ENCODE results near the gene NTNG1.
"Not testable (repeated sequence)": the region's sequence is repeated elsewhere in the genome, so short reads cannot be mapped to it uniquely, and the experiment has no call there.

Gene NTNG1

GRCh38 chr1:107158496-107158895, 17.7 kb downstream of the NTNG1 start:
- no peak overlapping the region for H3K4me3 ChIP-seq (ENCODE audit: insufficient read depth in 1 of 2, low read depth in 1 of 2, low read length in 2 of 2)
- H3K9ac ChIP-seq (ENCODE audit: low read length): peak overlapping the region; percentile 6
- H2AK5ac ChIP-seq (ENCODE audit: low read length, severe bottlenecking): no peak overlapping the region
- WGBS: 83% methylated on average over 5 of the region's 5 CpGs
- peaks cover 0 to 7% of the 10 kb centered on the region in 2 experiments for H3K36me3 ChIP-seq (ENCODE audit: control insufficient read depth in 1 of 2, insufficient read depth in 2 of 2, low read depth in 1 of 2, low read length in 2 of 2)
- H4K91ac ChIP-seq (ENCODE audit: low read length): no peak overlapping the region
- H2AFZ ChIP-seq (ENCODE audit: low read depth, low read length): no peak overlapping the region
- H3K79me1 ChIP-seq (replicated peaks; ENCODE audit: low read length, poor library complexity, severe bottlenecking): peaks cover 8% of the 10 kb centered on the region
- no peak overlapping the region for H3K4me2 ChIP-seq (ENCODE audit: low read length, poor library complexity, severe bottlenecking)
- no peak for DNase-seq
- no peaks in the 10 kb centered on the region for H3K4me1 ChIP-seq (ENCODE audit: control insufficient read depth, insufficient read depth, low read depth, low read length)
- no peak overlapping the region for H2BK120ac ChIP-seq (ENCODE audit: low read depth, low read length)
- H3K23ac ChIP-seq (ENCODE audit: low read length in 2 of 2): no peak overlapping the region
- no peak overlapping the region for H3K4ac ChIP-seq (ENCODE audit: low read depth in 1 of 2, low read length in 2 of 2)
- H4K8ac ChIP-seq (ENCODE audit: low read length): no peak overlapping the region
- H3K27ac ChIP-seq (ENCODE audit: low read length, poor library complexity, severe bottlenecking): no peak overlapping the region
- no peak overlapping the region for H3K18ac ChIP-seq (ENCODE audit: low read depth in 1 of 2, low read length in 2 of 2)
- H2BK15ac ChIP-seq (ENCODE audit: low read depth, poor library complexity, severe bottlenecking): no peak overlapping the region
- no peaks in the 10 kb centered on the region for H3K9me3 ChIP-seq (ENCODE audit: control insufficient read depth, low read length)
- no peaks in the 10 kb centered on the region for H3K27me3 ChIP-seq (ENCODE audit: control insufficient read depth in 1 of 2, insufficient read depth in 1 of 2, low read length in 2 of 2)
- H3K14ac ChIP-seq (ENCODE audit: low read length in 2 of 2): no peak overlapping the region
- no peak overlapping the region for H2BK5ac ChIP-seq (ENCODE audit: low read depth, low read length, poor library complexity, severe bottlenecking)
- no peak overlapping the region for H2BK12ac ChIP-seq (ENCODE audit: low read length in 2 of 2)

GRCh38 chr1:107158991-107159390, 18.2 kb downstream of the NTNG1 start:
- Histone ChIP-seq H3K4me3 (ENCODE audit: insufficient read depth in 1 of 2, low read depth in 1 of 2, low read length in 2 of 2) (no peak overlapping the region), H3K79me1 (replicated peaks; ENCODE audit: low read length, poor library complexity, severe bottlenecking) (peaks cover 5% of the 10 kb centered on the region), H2BK15ac (ENCODE audit: low read depth, poor library complexity, severe bottlenecking) (no peak overlapping the region), H4K8ac (ENCODE audit: low read length) (no peak overlapping the region), H3K4ac (ENCODE audit: low read depth in 1 of 2, low read length in 2 of 2) (no peak overlapping the region), H3K4me2 (ENCODE audit: low read length, poor library complexity, severe bottlenecking) (no peak overlapping the region), H3K27me3 (ENCODE audit: control insufficient read depth in 1 of 2, insufficient read depth in 1 of 2, low read length in 2 of 2) (no peaks in the 10 kb centered on the region), H3K14ac (ENCODE audit: low read length in 2 of 2) (no peak overlapping the region), H2BK12ac (ENCODE audit: low read length in 2 of 2) (no peak overlapping the region), H2BK120ac (ENCODE audit: low read depth, low read length) (no peak overlapping the region), H3K23ac (ENCODE audit: low read length in 2 of 2) (no peak overlapping the region), H2AFZ (ENCODE audit: low read depth, low read length) (no peak overlapping the region), H2BK5ac (ENCODE audit: low read depth, low read length, poor library complexity, severe bottlenecking) (no peak overlapping the region), H3K9me3 (ENCODE audit: control insufficient read depth, low read length) (peaks cover under 1% of the 10 kb centered on the region), H4K91ac (ENCODE audit: low read length) (no peak overlapping the region), H3K27ac (ENCODE audit: low read length, poor library complexity, severe bottlenecking) (no peak overlapping the region), H3K18ac (ENCODE audit: low read depth in 1 of 2, low read length in 2 of 2) (no peak overlapping the region), H3K4me1 (ENCODE audit: control insufficient read depth, insufficient read depth, low read depth, low read length) (no peaks in the 10 kb centered on the region), H3K9ac (ENCODE audit: low read length) (no peak overlapping the region), H3K36me3 (ENCODE audit: control insufficient read depth in 1 of 2, insufficient read depth in 2 of 2, low read depth in 1 of 2, low read length in 2 of 2) (peaks cover 0 to 2% of the 10 kb centered on the region in 2 experiments), H2AK5ac (ENCODE audit: low read length, severe bottlenecking) (no peak overlapping the region)
- WGBS: 87% methylated on average over 3 of the region's 3 CpGs
- DNase-seq: no peak

- Histone ChIP-seq H2BK15ac (ENCODE audit: low read depth, poor library complexity, severe bottlenecking) (no peak overlapping the region), H3K4me1 (ENCODE audit: control insufficient read depth, insufficient read depth, low read depth, low read length) (no peaks in the 10 kb centered on the region), H2BK5ac (ENCODE audit: low read depth, low read length, poor library complexity, severe bottlenecking) (no peak overlapping the region), H3K36me3 (ENCODE audit: control insufficient read depth in 1 of 2, insufficient read depth in 2 of 2, low read depth in 1 of 2, low read length in 2 of 2) (no peaks in the 10 kb centered on the region), H3K27ac (ENCODE audit: low read length, poor library complexity, severe bottlenecking) (no peak overlapping the region), H3K4ac (ENCODE audit: low read depth in 1 of 2, low read length in 2 of 2) (no peak overlapping the region), H3K14ac (ENCODE audit: low read length in 2 of 2) (no peak overlapping the region), H3K23ac (ENCODE audit: low read length in 2 of 2) (no peak overlapping the region), H2BK120ac (ENCODE audit: low read depth, low read length) (no peak overlapping the region), H2BK12ac (ENCODE audit: low read length in 2 of 2) (no peak overlapping the region), H4K91ac (ENCODE audit: low read length) (no peak overlapping the region), H3K4me2 (ENCODE audit: low read length, poor library complexity, severe bottlenecking) (no peak overlapping the region), H3K4me3 (ENCODE audit: insufficient read depth in 1 of 2, low read depth in 1 of 2, low read length in 2 of 2) (no peak overlapping the region), H2AFZ (ENCODE audit: low read depth, low read length) (no peak overlapping the region), H3K79me1 (replicated peaks; ENCODE audit: low read length, poor library complexity, severe bottlenecking) (peaks cover 3% of the 10 kb centered on the region), H3K18ac (ENCODE audit: low read depth in 1 of 2, low read length in 2 of 2) (no peak overlapping the region), H3K9me3 (ENCODE audit: control insufficient read depth, low read length) (peaks cover 7% of the 10 kb centered on the region), H2AK5ac (ENCODE audit: low read length, severe bottlenecking) (no peak overlapping the region), H4K8ac (ENCODE audit: low read length) (no peak overlapping the region), H3K9ac (ENCODE audit: low read length) (no peak overlapping the region), H3K27me3 (ENCODE audit: control insufficient read depth in 1 of 2, insufficient read depth in 1 of 2, low read length in 2 of 2) (no peaks in the 10 kb centered on the region)
- no peak for DNase-seq
- WGBS: no CpG with 5 or more reads among the region's 1 CpG
These were observed 21.9 kb downstream of the NTNG1 start for GRCh38 chr1:107162745-107163144.

GRCh38 chr1:107164901-107165300, 24.1 kb downstream of the NTNG1 start:
- H2BK15ac ChIP-seq (ENCODE audit: low read depth, poor library complexity, severe bottlenecking); H3K4me3 ChIP-seq (ENCODE audit: insufficient read depth in 1 of 2, low read depth in 1 of 2, low read length in 2 of 2); H3K27ac ChIP-seq (ENCODE audit: low read length, poor library complexity, severe bottlenecking); DNase-seq; H3K4me1 ChIP-seq (ENCODE audit: control insufficient read depth, insufficient read depth, low read depth, low read length); H2BK5ac ChIP-seq (ENCODE audit: low read depth, low read length, poor library complexity, severe bottlenecking); H3K9me3 ChIP-seq (ENCODE audit: control insufficient read depth, low read length); H3K79me1 ChIP-seq (replicated peaks; ENCODE audit: low read length, poor library complexity, severe bottlenecking); H3K4me2 ChIP-seq (ENCODE audit: low read length, poor library complexity, severe bottlenecking); H2AFZ ChIP-seq (ENCODE audit: low read depth, low read length); H2BK12ac ChIP-seq (ENCODE audit: low read length in 2 of 2); H3K27me3 ChIP-seq (ENCODE audit: control insufficient read depth in 1 of 2, insufficient read depth in 1 of 2, low read length in 2 of 2); H3K18ac ChIP-seq (ENCODE audit: low read depth in 1 of 2, low read length in 2 of 2); H3K9ac ChIP-seq (ENCODE audit: low read length); H3K23ac ChIP-seq (ENCODE audit: low read length in 2 of 2); H3K4ac ChIP-seq (ENCODE audit: low read depth in 1 of 2, low read length in 2 of 2); H2BK120ac ChIP-seq (ENCODE audit: low read depth, low read length); H4K91ac ChIP-seq (ENCODE audit: low read length); H4K8ac ChIP-seq (ENCODE audit: low read length); H2AK5ac ChIP-seq (ENCODE audit: low read length, severe bottlenecking); H3K14ac ChIP-seq (ENCODE audit: low read length in 2 of 2); H3K36me3 ChIP-seq (ENCODE audit: control insufficient read depth in 1 of 2, insufficient read depth in 2 of 2, low read depth in 1 of 2, low read length in 2 of 2): not testable (repeated sequence)
- 92% methylated on average over 8 of the region's 9 CpGs for WGBS
